ENCODE results near the gene ANKRD36. TPM values are rescaled to one million over a fixed set of nuclear protein-coding genes. Genes with fewer than 3 reads are reported as not detected.
"Not testable (repeated sequence)": the region's sequence is repeated elsewhere in the genome, so short reads cannot be mapped to it uniquely, and the experiment has no call there.

The ANKRD36 gene
- 10 to 100 TPM; 12.6 to 15.5 (median 15.5) TPM for total RNA-seq

- H3K4me1 Mint-ChIP-seq (ENCODE audit: low read depth); H3K9me3 Mint-ChIP-seq; H3K36me3 Mint-ChIP-seq (ENCODE audit: insufficient read depth): not testable (repeated sequence)
- peak; percentile 96 for ATAC-seq
- Mint-ChIP-seq H3K27me3 (ENCODE audit: low read depth) (peaks cover 12% of the 10 kb centered on the region), H3K4me3 (peak within 1 kb of the TSS; percentile 98)
- DNase-seq, result peak; percentile 79
These were observed at the start of gene ANKRD36 for GRCh38 chr2:97113050-97113881. TSS of gene ANKRD36 (plus strand) at chr2:97113153. CDS start at chr2:97113740, 587 bp downstream.

GRCh38 chr2:97066030-97066429 lies 46.9 kb upstream of the ANKRD36 start:
- H3K9me3 Mint-ChIP-seq; H3K36me3 Mint-ChIP-seq (ENCODE audit: insufficient read depth); H3K4me3 Mint-ChIP-seq; DNase-seq; H3K27me3 Mint-ChIP-seq (ENCODE audit: low read depth); ATAC-seq; H3K4me1 Mint-ChIP-seq (ENCODE audit: low read depth): not testable (repeated sequence)

DNA sequence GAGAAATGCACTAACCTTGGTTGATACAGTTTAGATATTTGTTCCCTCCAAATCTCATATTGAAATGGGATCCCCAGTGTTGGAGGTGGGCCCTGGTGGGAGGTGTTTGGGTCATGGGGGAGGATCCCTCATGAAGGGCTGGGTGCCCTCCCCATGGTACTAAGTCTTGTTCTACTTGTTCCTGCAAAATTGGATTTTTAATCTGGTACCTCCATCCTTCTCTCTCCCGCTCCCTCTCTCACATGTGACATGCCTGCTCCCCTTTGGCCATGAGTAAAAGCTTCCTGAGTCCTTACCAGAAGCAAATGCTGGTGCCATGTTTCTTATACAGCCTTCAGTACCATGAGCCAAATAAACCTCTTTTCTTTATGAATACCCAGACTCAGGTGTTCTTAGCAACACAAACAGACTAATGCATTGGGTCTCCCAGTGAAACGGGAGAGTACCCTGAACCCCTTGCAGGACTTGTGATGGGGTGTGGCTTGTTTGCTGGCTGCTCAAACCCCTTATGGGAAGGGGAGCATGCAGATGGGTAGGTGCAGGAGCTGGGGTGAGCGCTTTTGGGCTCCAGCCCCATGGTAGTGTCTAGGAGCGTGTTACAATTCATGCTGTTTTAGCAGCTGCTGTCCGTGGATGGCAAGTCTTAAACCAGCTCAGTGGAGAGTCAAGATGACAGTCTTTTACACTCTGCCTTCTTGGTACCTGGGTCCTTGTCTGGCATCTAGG lies 45.5 kb upstream of the ANKRD36 start:
- Mint-ChIP-seq H3K36me3 (ENCODE audit: insufficient read depth) (no peaks in the 10 kb centered on the region), H3K27me3 (ENCODE audit: low read depth) (peaks cover 9% of the 10 kb centered on the region), H3K9me3 (no peaks in the 10 kb centered on the region), H3K4me3 (no peak overlapping the region), H3K4me1 (ENCODE audit: low read depth) (no peaks in the 10 kb centered on the region)
- ATAC-seq (no peak), DNase-seq (no peak)

- ATAC-seq (no peak), DNase-seq (no peak)
- Mint-ChIP-seq H3K9me3 (no peaks in the 10 kb centered on the region), H3K4me1 (ENCODE audit: low read depth) (no peaks in the 10 kb centered on the region), H3K27me3 (ENCODE audit: low read depth) (peaks cover 9% of the 10 kb centered on the region), H3K4me3 (no peak overlapping the region), H3K36me3 (ENCODE audit: insufficient read depth) (no peaks in the 10 kb centered on the region)
These were observed 44.9 kb upstream of the ANKRD36 start for GRCh38 chr2:97068074-97068473.

GRCh38 chr2:97068722-97069121 lies 44.2 kb upstream of the ANKRD36 start:
- not testable (repeated sequence) for H3K36me3 Mint-ChIP-seq (ENCODE audit: insufficient read depth); H3K9me3 Mint-ChIP-seq; H3K4me1 Mint-ChIP-seq (ENCODE audit: low read depth); H3K4me3 Mint-ChIP-seq; H3K27me3 Mint-ChIP-seq (ENCODE audit: low read depth); DNase-seq; ATAC-seq

DNA sequence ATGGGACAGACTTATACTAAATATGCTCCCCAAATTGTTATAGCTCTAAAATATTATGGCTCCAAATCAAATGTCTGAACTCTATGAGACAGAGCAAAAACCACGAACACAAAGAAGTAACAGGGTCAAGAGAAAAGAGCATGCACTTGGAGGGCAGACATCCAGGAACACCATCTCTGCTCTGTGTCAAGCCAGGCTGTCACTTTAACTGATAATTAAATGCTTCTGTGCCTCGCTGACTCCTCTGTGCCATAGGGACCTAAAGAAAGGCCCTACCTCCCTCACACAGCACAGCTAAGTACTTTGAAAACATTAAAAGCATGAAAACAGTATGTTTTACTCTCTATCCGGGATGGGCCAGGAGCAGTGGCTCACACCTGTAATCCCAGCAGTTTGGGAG lies 42.0 kb upstream of the ANKRD36 start:
- H3K9me3 Mint-ChIP-seq; DNase-seq; H3K4me1 Mint-ChIP-seq (ENCODE audit: low read depth); H3K4me3 Mint-ChIP-seq; H3K36me3 Mint-ChIP-seq (ENCODE audit: insufficient read depth); H3K27me3 Mint-ChIP-seq (ENCODE audit: low read depth); ATAC-seq: not testable (repeated sequence)

- H3K36me3 Mint-ChIP-seq (ENCODE audit: insufficient read depth); H3K4me1 Mint-ChIP-seq (ENCODE audit: low read depth); H3K27me3 Mint-ChIP-seq (ENCODE audit: low read depth); DNase-seq; ATAC-seq; H3K9me3 Mint-ChIP-seq; H3K4me3 Mint-ChIP-seq: not testable (repeated sequence)
These were observed 35.7 kb upstream of the ANKRD36 start for GRCh38 chr2:97077213-97077612.

GRCh38 chr2:97080855-97081254 lies 32.1 kb upstream of the ANKRD36 start:
- H3K4me1 Mint-ChIP-seq (ENCODE audit: low read depth); H3K36me3 Mint-ChIP-seq (ENCODE audit: insufficient read depth); H3K4me3 Mint-ChIP-seq; DNase-seq; H3K27me3 Mint-ChIP-seq (ENCODE audit: low read depth); ATAC-seq; H3K9me3 Mint-ChIP-seq: not testable (repeated sequence)

- not testable (repeated sequence) for H3K36me3 Mint-ChIP-seq (ENCODE audit: insufficient read depth)
These were observed 30.7 kb upstream of the ANKRD36 start for GRCh38 chr2:97082206-97082605.

DNA sequence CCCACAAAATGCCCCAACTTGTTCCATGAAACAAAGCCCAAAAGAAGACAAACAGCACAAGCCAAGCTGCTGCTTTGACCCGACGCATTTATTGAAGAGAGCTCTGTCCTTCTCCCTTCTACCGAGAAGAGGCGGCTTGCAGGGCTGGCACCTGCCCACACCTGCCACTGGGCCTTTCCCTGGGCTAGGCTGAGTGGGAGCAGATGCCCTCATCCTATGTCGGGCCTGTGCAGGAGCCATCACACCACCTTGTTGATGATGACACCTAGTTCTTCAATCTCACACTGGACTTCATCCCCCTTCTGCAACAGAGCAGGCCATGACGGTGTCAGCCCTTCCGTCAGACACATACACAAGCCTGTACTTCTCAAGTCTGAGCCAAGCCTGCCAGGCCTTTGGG lies 29.4 kb upstream of the ANKRD36 start:
- H3K4me3 Mint-ChIP-seq; ATAC-seq; DNase-seq; H3K27me3 Mint-ChIP-seq (ENCODE audit: low read depth); H3K36me3 Mint-ChIP-seq (ENCODE audit: insufficient read depth); H3K9me3 Mint-ChIP-seq; H3K4me1 Mint-ChIP-seq (ENCODE audit: low read depth): not testable (repeated sequence)

More at GRCh38 chr2:97082206-97082605, 30.7 kb upstream of the ANKRD36 start:
- H3K4me3 Mint-ChIP-seq; H3K4me1 Mint-ChIP-seq (ENCODE audit: low read depth); DNase-seq; H3K9me3 Mint-ChIP-seq; ATAC-seq; H3K27me3 Mint-ChIP-seq (ENCODE audit: low read depth): not testable (repeated sequence)

- not testable (repeated sequence) for H3K27me3 Mint-ChIP-seq (ENCODE audit: low read depth); H3K9me3 Mint-ChIP-seq; H3K36me3 Mint-ChIP-seq (ENCODE audit: insufficient read depth); H3K4me1 Mint-ChIP-seq (ENCODE audit: low read depth); ATAC-seq; H3K4me3 Mint-ChIP-seq; DNase-seq
These were observed 27.9 kb upstream of the ANKRD36 start for GRCh38 chr2:97085093-97085492.

GRCh38 chr2:97088706-97089105 lies 24.2 kb upstream of the ANKRD36 start:
- H3K4me1 Mint-ChIP-seq (ENCODE audit: low read depth); H3K4me3 Mint-ChIP-seq; H3K27me3 Mint-ChIP-seq (ENCODE audit: low read depth); H3K36me3 Mint-ChIP-seq (ENCODE audit: insufficient read depth); H3K9me3 Mint-ChIP-seq; DNase-seq; ATAC-seq: not testable (repeated sequence)

DNA sequence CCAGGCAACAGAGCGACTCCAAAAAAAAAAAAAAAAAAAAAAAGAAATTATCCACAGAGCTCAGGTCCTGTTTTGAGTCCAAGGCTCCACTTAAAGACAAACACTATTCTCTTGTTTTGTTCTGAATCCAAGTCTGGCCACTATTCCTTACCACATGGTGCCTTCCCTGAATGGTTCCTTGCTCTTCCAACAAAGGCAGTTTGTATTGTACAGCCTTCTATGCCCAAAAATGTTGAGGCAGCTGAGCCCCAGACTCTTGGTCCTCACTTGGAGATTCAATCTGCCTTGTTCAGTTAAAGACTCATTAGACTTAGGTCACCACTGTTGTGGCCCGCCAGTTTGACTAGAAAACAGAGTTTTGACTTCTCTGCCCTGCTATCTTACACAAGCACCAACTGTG lies 20.0 kb upstream of the ANKRD36 start:
- not testable (repeated sequence) for H3K4me3 Mint-ChIP-seq; DNase-seq; ATAC-seq; H3K27me3 Mint-ChIP-seq (ENCODE audit: low read depth); H3K9me3 Mint-ChIP-seq; H3K36me3 Mint-ChIP-seq (ENCODE audit: insufficient read depth)
- H3K4me1 Mint-ChIP-seq (ENCODE audit: low read depth), result peaks cover 12% of the 10 kb centered on the region

DNA sequence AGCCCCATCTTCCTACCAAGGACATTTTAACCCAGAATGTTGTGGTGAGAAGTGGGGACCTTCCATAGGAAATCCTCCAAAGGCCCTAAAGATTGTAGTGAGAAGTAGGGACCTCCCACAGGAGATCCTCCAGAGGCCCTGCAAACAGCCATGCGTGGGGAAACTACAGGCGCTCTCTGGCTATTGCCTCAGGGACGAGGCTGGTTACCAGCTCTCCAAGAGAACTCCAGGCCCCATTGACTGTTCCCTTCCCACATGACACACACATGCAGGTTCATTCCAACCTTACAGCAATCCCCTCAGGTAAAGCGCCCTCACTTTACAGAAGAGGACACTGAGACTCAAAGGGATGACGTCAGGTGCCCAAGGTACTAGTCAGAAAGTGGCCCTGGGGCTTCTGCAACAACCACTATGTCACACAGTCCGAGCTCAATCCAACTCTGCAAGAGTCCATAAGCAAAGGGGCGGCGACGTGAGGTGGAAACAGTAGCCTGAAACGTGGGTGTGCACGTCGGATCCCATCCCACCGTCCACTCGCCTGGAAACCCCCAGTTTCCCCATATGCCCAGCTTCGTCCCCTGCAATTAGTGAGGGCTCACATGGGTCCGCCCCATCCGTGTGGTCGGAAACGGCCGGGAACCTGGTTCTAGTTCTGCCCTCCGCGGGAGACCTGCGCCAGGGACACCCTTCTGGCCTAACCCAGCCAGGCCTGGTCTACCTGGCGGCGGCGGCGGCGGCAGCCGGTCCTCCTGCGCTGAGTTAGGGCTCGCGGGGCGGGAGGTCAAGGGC lies 18.8 kb upstream of the ANKRD36 start:
- not testable (repeated sequence) for H3K36me3 Mint-ChIP-seq (ENCODE audit: insufficient read depth); DNase-seq; H3K27me3 Mint-ChIP-seq (ENCODE audit: low read depth); H3K9me3 Mint-ChIP-seq
- H3K4me3 Mint-ChIP-seq, result peak overlapping the region; percentile 50
- H3K4me1 Mint-ChIP-seq (ENCODE audit: low read depth), result peaks cover 12% of the 10 kb centered on the region
- peak; percentile 11 to 19 for ATAC-seq
